Stimulated activated CD4-positive, alpha-beta T cell treated with anti-CD3 and anti-CD28 coated beads, Interleukin-4, amount 100 ng/mL, for 1 hour (primary cell): ENCODE measurements around the gene EPN1.
"Not testable (repeated sequence)": the region's sequence is repeated elsewhere in the genome, so short reads cannot be mapped to it uniquely, and the experiment has no call there.

Source experiments
- DNase-seq: peaks from one replicate; pipeline ENCODE4 v3.0.0-alpha.2; 2020

The EPN1 gene

GRCh38 chr19:55694656-55695491 is 19.8 kb downstream of the EPN1 start:
- DNase-seq = no peak

GRCh38 chr19:55695511-55696290 is 20.7 kb downstream of the EPN1 start:
- DNase-seq = no peak

GRCh38 chr19:55696301-55697068 is 21.5 kb downstream of the EPN1 start:
- DNase-seq = no peak

GRCh38 chr19:55697069-55697440 is 22.0 kb downstream of the EPN1 start:
- DNase-seq = no peak

- no peak for DNase-seq
Measured at GRCh38 chr19:55697698-55698097, 22.7 kb downstream of the EPN1 start.

- DNase-seq = no peak
Measured at GRCh38 chr19:55698256-55698655, 23.2 kb downstream of the EPN1 start.

GRCh38 chr19:55699221-55699620 is 24.2 kb downstream of the EPN1 start:
- DNase-seq = no peak

- no peak for DNase-seq
Measured at GRCh38 chr19:55700813-55701212, 25.8 kb downstream of the EPN1 start.

GRCh38 chr19:55702131-55702627 is 27.2 kb downstream of the EPN1 start:
- DNase-seq = no peak

- peak; percentile 56 for DNase-seq
Measured at GRCh38 chr19:55703790-55704215, 28.8 kb downstream of the EPN1 start.

GRCh38 chr19:55704494-55705245 is 29.6 kb downstream of the EPN1 start:
- DNase-seq = no peak

- DNase-seq = no peak
Measured at GRCh38 chr19:55705972-55706371, 30.9 kb downstream of the EPN1 start.

GRCh38 chr19:55711719-55712118 is 36.7 kb downstream of the EPN1 start:
- DNase-seq = no peak

- no peak for DNase-seq
Measured at GRCh38 chr19:55712804-55713631, 38.0 kb downstream of the EPN1 start.

GRCh38 chr19:55716531-55716930 is 41.5 kb downstream of the EPN1 start:
- DNase-seq = no peak

GRCh38 chr19:55717251-55717650 is 42.2 kb downstream of the EPN1 start:
- DNase-seq = no peak

- not testable (repeated sequence) for DNase-seq
Measured at GRCh38 chr19:55717879-55718711, 43.1 kb downstream of the EPN1 start.

GRCh38 chr19:55720214-55720746 is 45.3 kb downstream of the EPN1 start:
- DNase-seq = no peak

- DNase-seq = no peak
Measured at GRCh38 chr19:55720801-55721200, 45.8 kb downstream of the EPN1 start.

- DNase-seq = no peak
Measured at GRCh38 chr19:55723491-55723890, 48.5 kb downstream of the EPN1 start.
